HG03457 (cell line): ENCODE data around the gene PCMT1.
A peak's percentile ranks its signal among the peaks of the same experiment; 100 is the strongest.
"Not testable (repeated sequence)": the region's sequence is repeated elsewhere in the genome, so short reads cannot be mapped to it uniquely, and the experiment has no call there.

Source experiments
- ATAC-seq: cut with Tn5 transposase; IDR thresholded peaks from one replicate; pipeline ENCODE4 v1.9.1; 2021; ENCODE audit warnings: moderate number of reproducible peaks; ENCODE audit not compliant: unreplicated experiment

PCMT1 gene

GRCh38 chr6:149749594-149750135, at the start of gene PCMT1:
PCMT1 (plus strand) TSS chr6:149749741; CDS start chr6:149749902, 161 bp downstream.
- peak; percentile 71 for ATAC-seq

GRCh38 chr6:149701714-149702113, 47.8 kb upstream of the PCMT1 start:
- ATAC-seq = no peak

DNA sequence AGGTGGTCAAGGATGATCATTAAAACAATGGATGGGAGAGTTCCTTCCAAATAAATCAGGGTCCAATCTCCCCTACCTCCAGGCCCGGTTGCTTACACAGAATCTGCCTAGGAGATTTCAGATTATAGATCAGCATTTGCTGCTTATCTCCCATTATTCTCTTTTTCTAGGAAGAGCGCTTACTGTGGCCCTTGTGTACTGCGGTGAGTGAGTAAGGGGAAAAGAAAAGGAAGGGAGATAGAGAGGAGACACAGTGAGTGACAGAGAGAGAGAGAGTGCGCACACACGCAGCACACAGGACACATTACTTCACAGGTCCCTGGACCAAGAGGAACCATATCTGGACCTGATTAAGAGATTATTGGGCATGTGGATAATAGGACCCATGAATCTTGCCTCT, 37.8 kb upstream of the PCMT1 start:
- ATAC-seq = no peak

DNA sequence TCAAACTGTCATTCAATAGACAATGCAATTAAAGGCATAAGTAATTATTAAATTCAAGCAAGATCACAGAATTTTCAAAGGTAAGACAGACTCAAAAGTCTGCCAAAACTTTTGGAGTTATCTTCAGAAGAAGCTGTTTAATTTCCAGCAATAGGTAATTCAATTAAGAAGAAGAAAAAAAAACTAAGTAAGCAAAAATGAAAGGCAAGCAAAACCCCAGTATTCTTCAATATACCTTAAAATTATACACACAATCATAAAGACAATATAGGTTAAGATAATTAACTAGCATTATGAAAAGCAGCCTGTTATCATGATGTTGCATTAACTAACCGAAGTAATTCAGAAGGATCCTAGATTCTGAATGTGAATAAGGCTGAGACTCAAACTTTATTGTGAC, 35.1 kb upstream of the PCMT1 start:
- no peak for ATAC-seq

DNA sequence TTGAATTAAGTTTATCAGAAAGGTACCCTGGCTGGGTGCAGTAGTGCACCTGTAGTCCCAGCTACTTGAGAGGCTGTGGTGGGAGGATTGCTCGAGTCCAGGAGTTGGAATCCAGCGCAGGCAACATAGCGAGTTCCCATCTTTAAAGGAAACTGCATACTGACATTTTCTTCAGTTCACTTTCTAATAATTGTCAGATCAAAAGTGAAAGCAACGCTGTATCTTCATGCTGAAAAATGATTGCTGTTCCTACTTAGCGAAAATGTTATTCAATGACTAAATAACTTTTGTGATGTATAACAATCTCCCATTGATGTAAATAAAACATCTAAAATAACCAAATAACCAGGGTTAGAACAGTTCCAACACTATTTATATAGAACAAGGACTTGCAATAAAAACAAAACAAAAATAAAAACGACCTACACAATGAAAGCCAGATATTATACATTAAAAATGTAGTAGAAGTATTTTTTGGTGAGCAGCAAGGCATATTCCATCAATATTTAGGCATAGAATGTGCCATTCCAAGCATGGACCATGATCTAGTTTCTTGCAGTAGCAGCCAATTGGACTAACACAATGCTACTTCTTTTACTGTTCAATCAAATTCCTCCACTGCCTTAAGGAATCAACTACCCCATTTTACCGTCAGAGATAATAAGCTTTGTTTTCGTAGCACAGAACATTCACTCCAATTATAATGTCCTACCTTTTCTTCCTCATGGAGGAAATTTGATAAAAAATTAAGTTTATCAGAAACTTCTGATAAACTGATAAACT, 33.2 kb upstream of the PCMT1 start:
- no peak for ATAC-seq

DNA sequence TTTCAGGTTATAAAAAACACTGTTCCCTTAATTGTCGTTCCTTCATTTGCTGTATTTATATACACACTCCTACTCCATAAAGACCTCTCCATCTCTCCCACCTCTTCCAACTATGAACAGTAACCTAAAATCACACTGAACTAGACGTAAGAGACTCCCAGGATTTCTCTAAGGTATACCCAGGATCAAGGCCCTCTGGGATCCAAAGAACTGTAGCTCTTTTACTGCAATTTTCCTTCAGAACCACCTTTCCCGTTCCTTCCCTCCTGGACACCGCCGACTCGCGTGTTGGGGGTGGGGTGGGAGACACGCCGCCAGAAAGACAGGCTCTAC, 32.3 kb upstream of the PCMT1 start:
- ATAC-seq = no peak

GRCh38 chr6:149717588-149718458, 31.7 kb upstream of the PCMT1 start, which contains the start of gene LATS1:
LATS1 (minus strand) TSS chr6:149718101; CDS start chr6:149702126, 15,975 bp downstream.
- ATAC-seq = peak; percentile 66

DNA sequence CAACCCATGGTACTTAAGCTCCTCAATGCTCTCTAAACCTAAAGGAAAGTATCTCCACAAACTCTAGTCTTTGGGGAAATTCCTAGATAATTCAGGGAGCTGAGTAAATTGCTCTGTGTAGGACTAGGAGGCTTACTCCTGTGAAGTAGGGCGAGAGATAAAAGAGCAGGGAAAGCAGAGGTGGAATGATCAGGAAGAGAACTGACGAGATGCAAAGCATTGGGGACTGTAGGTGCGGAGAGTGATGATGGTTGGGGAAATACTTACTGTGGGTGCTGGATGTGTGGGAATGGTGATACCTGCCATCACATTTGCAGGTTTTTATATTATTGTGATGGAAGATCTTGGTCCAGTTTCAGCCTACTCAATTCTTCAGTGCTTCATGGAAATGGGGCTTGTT, 30.0 kb upstream of the PCMT1 start:
- ATAC-seq = no peak

DNA sequence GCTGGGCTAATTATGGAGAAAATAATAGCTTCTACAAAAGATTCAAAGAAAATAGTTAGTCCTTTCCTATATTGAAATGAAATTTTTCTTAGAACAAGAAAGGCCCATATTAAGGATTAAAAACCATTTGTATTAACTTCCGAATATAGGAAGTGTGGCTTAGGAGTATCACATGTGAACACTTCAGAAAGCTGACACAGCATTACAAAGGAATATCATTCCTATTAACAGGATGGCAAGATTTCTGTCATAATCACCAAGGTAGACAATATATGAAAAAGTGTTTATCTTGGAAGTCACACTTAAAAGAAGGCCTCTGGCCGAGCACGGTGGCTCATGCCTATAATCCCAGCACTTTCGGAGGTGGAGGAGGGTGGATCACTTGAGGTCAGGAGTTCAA, 26.3 kb upstream of the PCMT1 start:
- no peak for ATAC-seq

GRCh38 chr6:149723771-149724417, 25.6 kb upstream of the PCMT1 start:
- no peak for ATAC-seq

GRCh38 chr6:149725785-149726184, 23.8 kb upstream of the PCMT1 start:
- no peak for ATAC-seq

GRCh38 chr6:149727793-149728498, 21.6 kb upstream of the PCMT1 start:
- ATAC-seq = no peak

DNA sequence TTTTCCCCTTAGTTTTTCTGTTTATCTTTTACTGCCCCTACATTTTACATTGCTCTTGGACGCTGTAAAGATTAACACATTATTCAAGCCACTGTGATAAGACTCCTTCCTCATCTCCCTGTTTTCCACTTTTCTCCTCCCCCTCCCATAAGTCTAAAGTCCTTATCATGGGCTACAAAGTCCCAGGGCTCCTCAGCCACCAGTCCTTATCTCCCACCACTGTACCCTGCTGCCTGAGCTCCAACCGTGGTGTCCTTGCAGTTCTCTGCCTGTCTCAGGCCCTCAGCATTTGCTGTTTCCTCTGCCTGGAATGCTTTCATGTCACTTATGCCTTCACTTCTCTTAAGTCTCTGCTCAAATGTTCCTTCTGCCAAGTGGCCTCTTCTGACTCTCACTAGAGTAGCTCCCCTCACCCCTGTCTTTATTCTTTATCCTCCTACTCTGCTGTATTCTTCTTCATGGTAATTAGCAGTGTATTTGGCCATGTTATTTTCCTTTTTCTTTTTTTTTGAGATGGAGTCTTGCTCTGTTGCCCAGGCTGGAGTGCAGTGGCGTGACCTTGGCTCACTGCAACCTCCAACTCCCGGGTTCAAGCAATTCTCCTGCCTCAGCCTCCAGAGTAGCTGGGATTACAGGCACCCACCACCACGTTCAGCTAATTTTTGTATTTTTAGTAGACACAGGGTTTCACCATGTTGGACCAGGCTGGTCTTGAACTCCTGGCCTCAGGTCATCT, 20.9 kb upstream of the PCMT1 start:
- ATAC-seq = no peak

DNA sequence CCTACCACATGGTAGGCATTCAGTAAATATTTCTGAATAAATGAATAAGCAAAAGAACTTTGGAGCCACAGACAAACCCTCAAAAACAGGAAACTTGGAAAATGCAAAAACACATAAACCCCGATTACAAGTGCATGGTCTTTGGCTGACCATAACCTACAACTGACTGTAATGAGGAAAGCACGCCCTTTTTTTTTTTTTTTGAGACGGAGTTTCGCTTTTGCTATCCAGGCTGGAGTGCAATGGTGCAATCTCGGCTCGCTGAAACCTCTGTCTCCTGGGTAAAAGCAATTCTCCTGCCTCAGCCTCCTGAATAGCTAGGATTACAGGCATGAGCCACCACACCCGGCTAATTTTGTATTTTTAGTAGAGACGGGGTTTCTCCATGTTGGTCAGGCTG, 19.7 kb upstream of the PCMT1 start:
- ATAC-seq = no peak

DNA sequence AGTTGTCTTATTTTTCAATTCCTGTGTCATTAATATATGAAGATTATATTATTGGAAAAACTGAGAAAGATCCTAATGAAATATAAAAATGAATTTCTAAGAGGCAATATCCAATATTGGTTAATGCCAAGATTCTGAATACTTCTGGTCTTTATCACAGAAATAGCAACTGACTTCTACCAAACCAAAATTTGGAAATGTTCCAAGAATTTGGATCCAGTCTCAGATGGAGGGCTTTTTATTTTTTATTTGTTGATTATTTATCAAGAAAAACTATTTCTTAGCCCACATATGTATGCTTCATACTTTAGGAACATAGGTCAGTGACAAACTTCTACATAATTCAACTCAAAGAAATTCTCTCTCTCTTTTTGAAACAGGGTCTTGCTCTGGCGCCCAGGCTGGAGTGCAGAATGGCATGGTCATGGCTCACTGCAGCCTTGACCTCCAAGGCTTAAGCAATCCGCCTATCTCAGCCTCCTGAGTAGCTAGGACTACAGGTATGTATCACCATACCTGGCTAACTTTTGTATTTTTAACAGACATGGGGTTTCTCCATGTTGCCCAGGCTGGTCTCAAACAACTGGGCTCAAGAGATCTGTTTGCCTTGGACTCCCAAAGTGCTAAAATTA, 16.3 kb upstream of the PCMT1 start:
- no peak for ATAC-seq

DNA sequence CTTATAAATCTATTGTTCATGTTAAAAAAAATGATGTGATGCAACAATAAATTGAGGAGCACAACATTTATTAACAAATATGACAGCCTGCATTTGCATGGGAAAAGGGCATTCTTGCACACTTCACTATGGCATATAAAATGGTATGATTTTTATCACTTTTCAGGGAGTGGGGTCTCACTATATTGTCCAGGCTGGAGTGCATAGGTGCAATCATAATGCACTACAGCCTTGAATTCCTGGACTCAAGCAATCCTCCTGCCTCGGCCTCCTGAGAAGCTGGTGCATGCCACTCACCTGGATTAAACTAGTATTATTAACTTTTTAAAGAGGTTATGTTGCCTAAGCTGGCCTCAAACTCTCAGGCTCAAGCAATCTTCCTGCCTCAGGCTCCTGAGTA, 14.6 kb upstream of the PCMT1 start:
- no peak for ATAC-seq

DNA sequence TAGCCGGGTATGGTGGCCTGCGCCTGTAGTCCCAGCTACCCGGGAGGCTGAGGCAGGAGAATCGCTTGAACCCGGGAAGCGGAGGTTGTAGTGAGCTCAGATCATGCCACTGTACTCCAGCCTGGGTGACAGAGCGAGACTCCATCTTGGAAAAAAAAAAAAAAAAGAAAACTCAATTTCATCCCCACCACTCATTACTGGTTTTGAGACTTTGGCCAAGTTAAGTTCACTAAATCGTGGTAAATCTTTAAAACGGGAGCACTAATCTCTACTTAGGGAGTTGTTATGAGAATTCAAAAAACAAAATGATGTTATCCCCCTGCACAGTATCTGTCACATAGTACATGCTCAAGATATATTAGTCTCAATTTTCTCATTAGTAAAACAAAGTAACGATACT, 4.3 kb upstream of the PCMT1 start:
- not testable (repeated sequence) for ATAC-seq

- ATAC-seq = no peak
Measured at GRCh38 chr6:149746147-149746946, 3.2 kb upstream of the PCMT1 start, which contains the start of gene NUP43. NUP43 (minus strand) TSS chr6:149746529; CDS start chr6:149746495, 34 bp downstream.
